ENCODE results near the gene ADAM12. TPM values are rescaled to one million over a fixed set of nuclear protein-coding genes. Genes with fewer than 3 reads are reported as not detected.

Gene ADAM12
- total RNA-seq, 4 donors from 2014 or later: 0.26 to 1.6 (median 0.47) TPM; not detected in 1

- DNase-seq (ENCODE audit: low spot score in 2 of 2): no peak
- 81 to 85% methylated on average over 6 of the region's 6 CpGs for WGBS, 2 donors
- intact Hi-C loops (cut with DNase I; ENCODE audit: low total_unique reads): loop anchor here (5.0 to 10.0 kb wide), 2 partner anchors 520 to 762 kb away; no protein-coding TSS in a partner anchor
- no peak for TF ChIP-seq CTCF (IDR thresholded peaks at IDR 0.05)
- TF ChIP-seq POLR2A (IDR thresholded peaks at IDR 0.05): no peak
- H3K4me3 ChIP-seq (ENCODE audit: low read depth, poor library complexity, severe bottlenecking): no peak overlapping the region
These were observed 403.3 kb downstream of the ADAM12 start for GRCh38 chr10:125984865-125985495.

- TF ChIP-seq POLR2A (IDR thresholded peaks at IDR 0.05) (no peak), CTCF (IDR thresholded peaks at IDR 0.05) (no peak)
- no peak overlapping the region for H3K4me3 ChIP-seq (ENCODE audit: low read depth, poor library complexity, severe bottlenecking)
- DNase-seq (ENCODE audit: low spot score in 2 of 2): no peak
- 93 to 94% methylated on average over 4 of the region's 4 CpGs for WGBS, 2 donors
- intact Hi-C loops (cut with DNase I; ENCODE audit: low total_unique reads): loop anchor here (5.0 to 10.0 kb wide), 2 partner anchors 520 to 763 kb away; no protein-coding TSS in a partner anchor
These were observed 403.9 kb downstream of the ADAM12 start for GRCh38 chr10:125984346-125984745.

- 87 to 93% methylated on average over 5 of the region's 5 CpGs for WGBS, 2 donors
These were observed 404.6 kb downstream of the ADAM12 start for GRCh38 chr10:125983656-125984055.

GRCh38 chr10:125983161-125983560 is 405.1 kb downstream of the ADAM12 start:
- WGBS, 2 donors: 79 to 80% methylated on average over 6 of the region's 6 CpGs
- no peak overlapping the region for H3K4me3 ChIP-seq (ENCODE audit: low read depth, poor library complexity, severe bottlenecking)
- TF ChIP-seq POLR2A (IDR thresholded peaks at IDR 0.05): no peak
- TF ChIP-seq CTCF (IDR thresholded peaks at IDR 0.05): no peak
- no peak for DNase-seq (ENCODE audit: low spot score in 2 of 2)
- intact Hi-C loops (cut with DNase I; ENCODE audit: low total_unique reads): loop anchor here (5.0 to 10.0 kb wide), 2 partner anchors 522 to 764 kb away; no protein-coding TSS in a partner anchor

More at GRCh38 chr10:125983656-125984055, 404.6 kb downstream of the ADAM12 start:
- DNase-seq (ENCODE audit: low spot score in 2 of 2): no peak
- H3K4me3 ChIP-seq (ENCODE audit: low read depth, poor library complexity, severe bottlenecking): no peak overlapping the region
- intact Hi-C loops (cut with DNase I; ENCODE audit: low total_unique reads): loop anchor here (5.0 to 10.0 kb wide), 2 partner anchors 521 to 764 kb away; no protein-coding TSS in a partner anchor
- TF ChIP-seq POLR2A (IDR thresholded peaks at IDR 0.05): no peak
- TF ChIP-seq CTCF (IDR thresholded peaks at IDR 0.05): no peak

- intact Hi-C loops (cut with DNase I; ENCODE audit: low total_unique reads): loop anchor here (5.0 to 10.0 kb wide), 2 partner anchors 522 to 765 kb away; no protein-coding TSS in a partner anchor
- DNase-seq (ENCODE audit: low spot score in 2 of 2): peak in 1 of 2 donors; percentile 44
- WGBS, 2 donors: 12 to 15% methylated on average over 6 of the region's 6 CpGs
- TF ChIP-seq CTCF (IDR thresholded peaks at IDR 0.05) (no peak), POLR2A (IDR thresholded peaks at IDR 0.05) (no peak)
- H3K4me3 ChIP-seq (ENCODE audit: low read depth, poor library complexity, severe bottlenecking): no peak overlapping the region
These were observed 405.9 kb downstream of the ADAM12 start for GRCh38 chr10:125982260-125982948.
